Activated T-cell treated with anti-CD3 and anti-CD28 coated beads for 4 hours (primary cell): ENCODE data around the gene HSF2BP.

ENCODE experiments used
- DNase-seq: peaks from one replicate; pipeline ENCODE4 v3.0.0-alpha.2; 2020

HSF2BP gene

GRCh38 chr21:43648171-43648570 lies 11.1 kb downstream of the HSF2BP start:
- DNase-seq: no peak

- DNase-seq: peak; percentile 82
Measured at GRCh38 chr21:43646550-43647260, 12.6 kb downstream of the HSF2BP start.

- no peak for DNase-seq
Measured at GRCh38 chr21:43645976-43646375, 13.3 kb downstream of the HSF2BP start.

GRCh38 chr21:43645136-43645891 lies 14.0 kb downstream of the HSF2BP start:
- no peak for DNase-seq

- DNase-seq: no peak
Measured at GRCh38 chr21:43644609-43645008, 14.7 kb downstream of the HSF2BP start.

- DNase-seq: no peak
Measured at GRCh38 chr21:43644071-43644470, 15.2 kb downstream of the HSF2BP start.

- no peak for DNase-seq
Measured at GRCh38 chr21:43643193-43643592, 16.1 kb downstream of the HSF2BP start.

GRCh38 chr21:43640400-43640799 lies 18.9 kb downstream of the HSF2BP start:
- no peak for DNase-seq

- no peak for DNase-seq
Measured at GRCh38 chr21:43639470-43640353, 19.6 kb downstream of the HSF2BP start.

GRCh38 chr21:43637530-43638158 lies 21.6 kb downstream of the HSF2BP start:
- DNase-seq: no peak

- no peak for DNase-seq
Measured at GRCh38 chr21:43635436-43635835, 23.9 kb downstream of the HSF2BP start.

- DNase-seq: no peak
Measured at GRCh38 chr21:43634618-43635017, 24.7 kb downstream of the HSF2BP start.

GRCh38 chr21:43632373-43632905 lies 26.8 kb downstream of the HSF2BP start:
- DNase-seq: no peak

- no peak for DNase-seq
Measured at GRCh38 chr21:43631411-43632107, 27.7 kb downstream of the HSF2BP start.

- DNase-seq: no peak
Measured at GRCh38 chr21:43627527-43627926, 31.8 kb downstream of the HSF2BP start.

- no peak for DNase-seq
Measured at GRCh38 chr21:43626390-43626789, 32.9 kb downstream of the HSF2BP start.

GRCh38 chr21:43624339-43624738 lies 34.9 kb downstream of the HSF2BP start:
- DNase-seq: no peak

- no peak for DNase-seq
Measured at GRCh38 chr21:43623588-43623987, 35.7 kb downstream of the HSF2BP start.

- DNase-seq: no peak
Measured at GRCh38 chr21:43622796-43623195, 36.5 kb downstream of the HSF2BP start.

- no peak for DNase-seq
Measured at GRCh38 chr21:43619856-43620255, 39.4 kb downstream of the HSF2BP start.

GRCh38 chr21:43619344-43619743 lies 39.9 kb downstream of the HSF2BP start:
- DNase-seq: no peak

- no peak for DNase-seq
Measured at GRCh38 chr21:43618940-43619339, 40.3 kb downstream of the HSF2BP start.
